Vagina (tissue), 2 donors: ENCODE data around the gene HAUS5. TPM values are rescaled to one million over a fixed set of nuclear protein-coding genes. Genes with fewer than 3 reads are reported as not detected.

ENCODE experiments used
- DNase-seq, 2 donors: peaks; one replicate each; pipeline ENCODE4 v3.0.0-alpha.2; 2017; ENCODE audit errors: extremely low spot score in 2 of 2
- H3K27ac ChIP-seq: fragments of 200-600 bp; sonication (generic); one replicate; pipeline ENCODE4 v1.5.1; 2019
- H3K27me3 ChIP-seq: fragments of 200-600 bp; sonication (generic); one replicate; pipeline ENCODE4 v1.5.1; 2019
- H3K36me3 ChIP-seq, 2 donors: fragments of 200-600 bp; sonication (generic); one replicate each; pipeline ENCODE4 v1.5.1; 2017 to 2019
- H3K4me1 ChIP-seq: fragments of 200-600 bp; sonication (generic); one replicate; pipeline ENCODE4 v1.5.1; 2019
- H3K4me3 ChIP-seq, 2 donors: fragments of 200-600 bp; sonication (generic); 1 replicate in 1 of 2; 2 replicates in 1 of 2; pipeline ENCODE4 v1.5.1; 2016 to 2019
- H3K9me3 ChIP-seq: fragments of 200-600 bp; sonication (generic); one replicate; pipeline ENCODE4 v1.5.1; 2019
- POLR2A ChIP-seq, 2 donors: fragments of 450-650 bp; IDR thresholded peaks; one replicate each; pipeline ENCODE4 v1.6.1; 2017; ENCODE audit warnings: antibody characterized with exemption in 2 of 2, mild to moderate bottlenecking in 2 of 2, moderate library complexity in 2 of 2
- POLR2AphosphoS5 ChIP-seq, 2 donors: sonication (generic); formaldehyde crosslinking; IDR thresholded peaks; one replicate each; pipeline ENCODE4 v1.9.0; 2017; ENCODE audit warnings: antibody characterized with exemption in 2 of 2, mild to moderate bottlenecking in 2 of 2, low read depth in 1 of 2; ENCODE audit not compliant: insufficient read depth in 1 of 2
- intact Hi-C: fragments of 100-400 bp; cut with DNase I; formaldehyde crosslinking; loops from one replicate; pipeline ENCODE4 v1.15.1; 2023
- total RNA-seq: library from RNA; depleted of rRNA; stranded (reverse); fragments of >200 nt; gene quantifications from one replicate; pipeline ENCODE4 v1.2.3, GENCODE V29; 2016
- TF ChIP-seq, protein P1 (sequence below), 3 experiments: fragments of 450-650 bp in 2 of 3; fragments of 200-600 bp in 1 of 3; sonication (generic) in 1 of 3; IDR thresholded peaks; one replicate each; pipeline ENCODE4 v1.5.1; 2017 to 2019; ENCODE audit warnings: antibody characterized with exemption in 3 of 3, mild to moderate bottlenecking in 2 of 3, moderate library complexity in 2 of 3

HAUS5 gene
- total RNA-seq, 1 donor from 2014 or later: 11.0 TPM

DNA sequence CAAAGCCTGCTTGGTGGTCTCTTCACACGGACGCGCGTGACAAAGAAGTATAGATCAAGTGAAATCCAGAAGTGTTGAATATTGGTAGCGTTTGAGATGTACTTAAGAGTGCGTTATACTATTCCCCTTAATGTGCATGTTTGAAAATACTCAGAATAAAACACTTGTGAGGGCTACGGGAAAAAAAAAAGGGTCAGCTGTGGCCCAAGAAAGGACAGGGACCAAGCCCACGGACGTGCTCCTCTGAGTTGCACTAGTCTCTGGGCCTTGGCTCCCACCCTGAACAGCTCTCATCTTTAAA, 15.7 kb downstream of the HAUS5 start:
- H3K9me3 ChIP-seq: no peaks in the 10 kb centered on the region
- no peak for DNase-seq
- H3K27me3 ChIP-seq: no peaks in the 10 kb centered on the region
- peaks cover 0 to 30% of the 10 kb centered on the region in 2 donors for H3K36me3 ChIP-seq
- TF ChIP-seq, protein P1, sequence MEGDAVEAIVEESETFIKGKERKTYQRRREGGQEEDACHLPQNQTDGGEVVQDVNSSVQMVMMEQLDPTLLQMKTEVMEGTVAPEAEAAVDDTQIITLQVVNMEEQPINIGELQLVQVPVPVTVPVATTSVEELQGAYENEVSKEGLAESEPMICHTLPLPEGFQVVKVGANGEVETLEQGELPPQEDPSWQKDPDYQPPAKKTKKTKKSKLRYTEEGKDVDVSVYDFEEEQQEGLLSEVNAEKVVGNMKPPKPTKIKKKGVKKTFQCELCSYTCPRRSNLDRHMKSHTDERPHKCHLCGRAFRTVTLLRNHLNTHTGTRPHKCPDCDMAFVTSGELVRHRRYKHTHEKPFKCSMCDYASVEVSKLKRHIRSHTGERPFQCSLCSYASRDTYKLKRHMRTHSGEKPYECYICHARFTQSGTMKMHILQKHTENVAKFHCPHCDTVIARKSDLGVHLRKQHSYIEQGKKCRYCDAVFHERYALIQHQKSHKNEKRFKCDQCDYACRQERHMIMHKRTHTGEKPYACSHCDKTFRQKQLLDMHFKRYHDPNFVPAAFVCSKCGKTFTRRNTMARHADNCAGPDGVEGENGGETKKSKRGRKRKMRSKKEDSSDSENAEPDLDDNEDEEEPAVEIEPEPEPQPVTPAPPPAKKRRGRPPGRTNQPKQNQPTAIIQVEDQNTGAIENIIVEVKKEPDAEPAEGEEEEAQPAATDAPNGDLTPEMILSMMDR (IDR thresholded peaks at IDR 0.05): no peak
- TF ChIP-seq POLR2A (IDR thresholded peaks at IDR 0.05): no peak
- no peak for TF ChIP-seq POLR2AphosphoS5 (IDR thresholded peaks at IDR 0.05; ENCODE audit: insufficient read depth in 1 of 2, low read depth in 1 of 2)
- peak overlapping the region; percentile 80 to 84 for H3K4me3 ChIP-seq
- peaks cover 23% of the 10 kb centered on the region for H3K4me1 ChIP-seq
- H3K27ac ChIP-seq: peak overlapping the region; percentile 88
- intact Hi-C loops: no loop called here

GRCh38 chr19:35628565-35629331, 16.2 kb downstream of the HAUS5 start, which contains the start of gene RBM42:
TSS of gene RBM42 (plus strand) at chr19:35629036. CDS start at chr19:35629154, 118 bp downstream.
- Histone ChIP-seq H3K9me3 (no peaks in the 10 kb centered on the region), H3K4me3 (peak within 1 kb of the TSS; percentile 80 to 84), H3K4me1 (peaks cover 23% of the 10 kb centered on the region), H3K27me3 (no peaks in the 10 kb centered on the region), H3K36me3 (peaks cover 0 to 36% of the 10 kb centered on the region in 2 donors), H3K27ac (peak within 1 kb of the TSS; percentile 88)
- DNase-seq: peak; percentile 98 to 99
- intact Hi-C loops: no loop called here
- TF ChIP-seq POLR2AphosphoS5 (IDR thresholded peaks at IDR 0.05; ENCODE audit: insufficient read depth in 1 of 2, low read depth in 1 of 2) (peak; percentile 93 to 96), POLR2A (IDR thresholded peaks at IDR 0.05) (peak in 1 of 2 donors; percentile 43)
- TF ChIP-seq, protein P1 (IDR thresholded peaks at IDR 0.05): no peak

- TF ChIP-seq POLR2AphosphoS5 (IDR thresholded peaks at IDR 0.05; ENCODE audit: insufficient read depth in 1 of 2, low read depth in 1 of 2) (no peak), POLR2A (IDR thresholded peaks at IDR 0.05) (no peak)
- TF ChIP-seq, protein P1 (IDR thresholded peaks at IDR 0.05): no peak
- intact Hi-C loops: no loop called here
- peak overlapping the region; percentile 80 to 84 for H3K4me3 ChIP-seq
- peaks cover 23% of the 10 kb centered on the region for H3K4me1 ChIP-seq
- peaks cover 0 to 41% of the 10 kb centered on the region in 2 donors for H3K36me3 ChIP-seq
- peak overlapping the region; percentile 88 for H3K27ac ChIP-seq
- H3K9me3 ChIP-seq: no peaks in the 10 kb centered on the region
- no peaks in the 10 kb centered on the region for H3K27me3 ChIP-seq
- DNase-seq: no peak
Measured at GRCh38 chr19:35629332-35629633, 16.7 kb downstream of the HAUS5 start.

DNA sequence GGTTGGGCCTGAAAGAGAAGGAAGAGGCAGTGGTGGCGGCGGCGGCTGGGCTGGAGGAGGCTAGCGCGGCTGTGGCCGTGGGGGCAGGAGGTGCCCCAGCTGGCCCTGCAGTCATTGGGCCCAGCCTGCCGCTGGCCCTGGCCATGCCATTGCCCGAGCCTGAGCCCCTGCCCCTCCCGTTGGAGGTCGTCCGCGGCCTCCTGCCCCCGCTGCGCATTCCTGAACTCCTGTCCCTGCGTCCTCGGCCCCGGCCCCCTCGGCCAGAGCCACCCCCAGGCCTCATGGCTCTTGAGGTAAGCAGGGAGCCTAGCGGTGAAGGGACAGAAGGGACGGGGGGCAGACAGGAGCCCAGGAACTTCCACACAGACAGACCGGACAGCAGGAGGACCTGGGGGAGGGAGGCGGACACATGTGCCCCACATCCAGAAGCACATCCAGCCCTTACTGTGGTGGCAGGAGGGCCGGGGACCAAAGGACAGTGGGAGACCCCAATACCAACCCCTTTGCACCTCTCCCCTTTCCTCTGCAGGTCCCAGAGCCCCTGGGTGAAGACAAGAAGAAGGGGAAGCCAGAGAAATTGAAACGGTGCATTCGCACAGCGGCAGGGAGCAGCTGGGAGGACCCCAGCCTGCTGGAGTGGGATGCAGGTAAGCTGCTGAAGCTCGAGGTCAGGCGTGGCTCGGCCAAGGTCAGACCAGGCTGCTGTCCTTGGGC, 21.3 kb downstream of the HAUS5 start:
- no peaks in the 10 kb centered on the region for H3K27me3 ChIP-seq
- H3K4me1 ChIP-seq: peaks cover 18% of the 10 kb centered on the region
- no peak for DNase-seq
- TF ChIP-seq POLR2AphosphoS5 (IDR thresholded peaks at IDR 0.05; ENCODE audit: insufficient read depth in 1 of 2, low read depth in 1 of 2) (no peak), POLR2A (IDR thresholded peaks at IDR 0.05) (no peak)
- TF ChIP-seq, protein P1 (IDR thresholded peaks at IDR 0.05): no peak
- H3K4me3 ChIP-seq: no peak overlapping the region
- peaks cover 0 to 75% of the 10 kb centered on the region in 2 donors for H3K36me3 ChIP-seq
- no peak overlapping the region for H3K27ac ChIP-seq
- intact Hi-C loops: no loop called here
- H3K9me3 ChIP-seq: no peaks in the 10 kb centered on the region

DNA sequence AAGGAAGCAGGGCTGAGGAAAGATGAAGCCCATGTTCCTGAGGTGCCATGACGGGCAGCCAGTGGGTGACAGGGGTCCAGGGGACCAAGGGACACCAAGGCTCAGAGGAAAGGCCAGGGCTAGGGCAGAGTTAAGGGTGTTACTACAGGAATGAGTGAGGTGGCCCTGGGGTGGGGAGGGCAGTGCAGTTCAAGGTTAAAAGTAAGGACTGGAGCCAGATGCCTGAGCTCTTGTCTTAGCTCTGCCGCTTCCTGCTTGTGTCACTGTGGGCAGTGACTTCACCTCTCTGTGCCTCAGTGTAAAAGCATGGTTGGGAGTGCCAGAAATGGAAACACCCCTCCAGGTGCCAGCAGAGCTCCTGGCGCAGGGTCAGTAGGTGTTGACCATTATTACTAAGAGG, 24.1 kb downstream of the HAUS5 start:
- DNase-seq: no peak
- H3K9me3 ChIP-seq: no peaks in the 10 kb centered on the region
- H3K36me3 ChIP-seq: peaks cover 0 to 61% of the 10 kb centered on the region in 2 donors
- intact Hi-C loops: no loop called here
- H3K27me3 ChIP-seq: no peaks in the 10 kb centered on the region
- peaks cover 3% of the 10 kb centered on the region for H3K4me1 ChIP-seq
- H3K4me3 ChIP-seq: no peak overlapping the region
- H3K27ac ChIP-seq: no peak overlapping the region
- TF ChIP-seq, protein P1 (IDR thresholded peaks at IDR 0.05): no peak
- no peak for TF ChIP-seq POLR2AphosphoS5 (IDR thresholded peaks at IDR 0.05; ENCODE audit: insufficient read depth in 1 of 2, low read depth in 1 of 2)
- TF ChIP-seq POLR2A (IDR thresholded peaks at IDR 0.05): no peak
